A549 treated with RU486 at 1 μM for 4 hours (cell line): ENCODE measurements around the gene CD164L2. TPM values are rescaled to one million over a fixed set of nuclear protein-coding genes. Genes with fewer than 3 reads are reported as not detected.

ENCODE experiments used
- total RNA-seq: library from RNA; stranded (reverse); fragments of 200-300 nt; extraction: Qiagen RNA extraction; gene quantifications from 5 replicates; pipeline ENCODE4 v1.2.3, GENCODE V29; 2022; ENCODE audit warnings: low read depth

CD164L2 gene
- total RNA-seq: not detected in 5 replicates

GRCh38 chr1:27383039-27383605 lies at the start of gene CD164L2:
Gene CD164L2 (minus strand): TSS chr1:27383333. CDS start chr1:27383239, 94 bp downstream.

GRCh38 chr1:27392096-27392777 lies 9.1 kb upstream of the CD164L2 start, which contains the start of gene GPR3:
Gene GPR3 (plus strand): TSS chr1:27392622. CDS start chr1:27393799, 1,177 bp downstream.

GRCh38 chr1:27374362-27375086 lies 8.6 kb downstream of the CD164L2 start, which contains the start of gene FCN3:
Gene FCN3 (minus strand): TSS chr1:27374824. CDS start chr1:27374818, 6 bp downstream.

GRCh38 chr1:27366411-27367159 lies 16.5 kb downstream of the CD164L2 start, which contains the start of gene MAP3K6:
Gene MAP3K6 (minus strand): TSS chr1:27366961. CDS start chr1:27366597, 364 bp downstream.

GRCh38 chr1:27341525-27342252 lies 41.4 kb downstream of the CD164L2 start, which contains the start of gene SYTL1:
Gene SYTL1 (plus strand): TSS chr1:27342022. CDS start chr1:27345335, 3,313 bp downstream.

Other genes with a start within 250 kb of the CD164L2 start
- gene SLC9A1, start 228.2 kb downstream of the CD164L2 start, total RNA-seq: 10.3 to 14.0 TPM (median 13.7 TPM) in 5 replicates
- gene WDTC1, start 148.7 kb downstream of the CD164L2 start, total RNA-seq: 5.5 to 8.0 TPM (median 7.1 TPM) in 5 replicates
- 40.7 to 51.3 TPM (median 49.4 TPM) in 5 replicates for gene TMEM222, start 61.2 kb downstream of the CD164L2 start, total RNA-seq
- 0.10 to 0.81 TPM (median 0.53 TPM) in 5 replicates for gene SYTL1, start 41.3 kb downstream of the CD164L2 start, total RNA-seq
- 5.9 to 13.2 TPM (median 11.4 TPM) in 5 replicates for gene MAP3K6, start 16.4 kb downstream of the CD164L2 start, total RNA-seq
- not detected in 5 replicates for gene FCN3, start 8.5 kb downstream of the CD164L2 start, total RNA-seq
- gene GPR3, start 9.3 kb upstream of the CD164L2 start, total RNA-seq: 1.5 to 2.7 TPM (median 2.3 TPM) in 5 replicates
- 39.2 to 51.6 TPM (median 50.2 TPM) in 5 replicates for gene WASF2, start 106.8 kb upstream of the CD164L2 start, total RNA-seq
- 11.2 to 20.0 TPM (median 19.3 TPM) in 5 replicates for gene AHDC1, start 220.8 kb upstream of the CD164L2 start, total RNA-seq